GM23338 (cell line): Measurements from ENCODE around the gene DNAJC16. TPM values are rescaled to one million over a fixed set of nuclear protein-coding genes. Genes with fewer than 3 reads are reported as not detected.

Experiments used
- ATAC-seq: fragments of 200-7000 bp; cut with Tn5 transposase; 3 replicates; pipeline ENCODE4 v1.9.1; 2020
- DNase-seq: peaks from one replicate; pipeline ENCODE4 v3.0.0-alpha.2; 2015; ENCODE audit warnings: low spot score
- H2AFZ ChIP-seq: fragments of 200-600 bp; sonication (generic); 2 replicates; pipeline ENCODE4 v1.8.0; 2016; ENCODE audit warnings: antibody characterized with exemption, mild to moderate bottlenecking, moderate library complexity
- H3F3A ChIP-seq: fragments of 200-600 bp; sonication (generic); replicated peaks from 2 replicates; pipeline ENCODE4 v1.8.0; 2017; ENCODE audit warnings: antibody characterized with exemption, mixed run types, low read depth
- H3K27ac ChIP-seq: fragments of 200-600 bp; sonication (generic); 2 replicates; pipeline ENCODE4 v1.6.1; 2016; ENCODE audit warnings: low read depth
- H3K27me3 ChIP-seq: fragments of 200-600 bp; sonication (generic); 2 replicates; pipeline ENCODE4 v1.8.0; 2016; ENCODE audit warnings: mild to moderate bottlenecking, mixed run types, moderate library complexity; ENCODE audit not compliant: insufficient read depth
- H3K36me3 ChIP-seq: fragments of 200-600 bp; sonication (generic); 2 replicates; pipeline ENCODE4 v1.8.0; 2016; ENCODE audit warnings: mild to moderate bottlenecking; ENCODE audit not compliant: insufficient read depth
- H3K4me1 ChIP-seq: fragments of 200-600 bp; sonication (generic); 2 replicates; pipeline ENCODE4 v1.8.0; 2016; ENCODE audit warnings: mild to moderate bottlenecking, moderate library complexity; ENCODE audit not compliant: insufficient read depth
- H3K4me2 ChIP-seq: fragments of 200-600 bp; sonication (generic); 2 replicates; pipeline ENCODE4 v1.7.1; 2017; ENCODE audit warnings: mixed run types
- H3K4me3 ChIP-seq: fragments of 200-600 bp; sonication (generic); 2 replicates; pipeline ENCODE4 v1.6.1; 2016; ENCODE audit warnings: mixed run types
- H3K79me2 ChIP-seq: fragments of 200-600 bp; sonication (generic); replicated peaks from 2 replicates; pipeline ENCODE4 v1.8.0; 2017; ENCODE audit warnings: mild to moderate bottlenecking; ENCODE audit not compliant: insufficient read depth
- H3K9me2 ChIP-seq: fragments of 200-600 bp; sonication (generic); 2 replicates; pipeline ENCODE4 v1.8.0; 2017; ENCODE audit not compliant: insufficient read depth
- H4K20me1 ChIP-seq: fragments of 200-600 bp; sonication (generic); replicated peaks from 2 replicates; pipeline ENCODE4 v1.8.0; 2017; ENCODE audit warnings: mild to moderate bottlenecking; ENCODE audit not compliant: insufficient read depth
- H3K27ac Mint-ChIP-seq: 2 replicates; pipeline ENCODE4 v1.8.0; 2020; ENCODE audit warnings: inconsistent platforms, mild to moderate bottlenecking, moderate library complexity, mixed read lengths
- H3K27me3 Mint-ChIP-seq: 3 replicates; pipeline ENCODE4 v1.8.0; 2022; ENCODE audit warnings: low read depth, mild to moderate bottlenecking, moderate library complexity, mixed read lengths, inconsistent platforms; ENCODE audit not compliant: insufficient read depth, poor library complexity
- H3K36me3 Mint-ChIP-seq: 3 replicates; pipeline ENCODE4 v1.8.0; 2021; ENCODE audit warnings: low read depth, mild to moderate bottlenecking, inconsistent platforms, moderate library complexity, mixed read lengths
- H3K4me1 Mint-ChIP-seq: 3 replicates; pipeline ENCODE4 v1.8.0; 2020; ENCODE audit warnings: mild to moderate bottlenecking, inconsistent platforms, mixed read lengths
- H3K4me3 Mint-ChIP-seq: 3 replicates; pipeline ENCODE4 v1.8.0; 2021; ENCODE audit warnings: moderate library complexity, mild to moderate bottlenecking, inconsistent platforms, mixed read lengths
- H3K9me3 Mint-ChIP-seq: 3 replicates; pipeline ENCODE4 v1.8.0; 2020; ENCODE audit warnings: moderate library complexity, mild to moderate bottlenecking, inconsistent platforms, mixed read lengths
- CREB1 ChIP-seq: fragments of 250-450 bp; sonication (Bioruptor Pico); IDR thresholded peaks from 2 replicates; pipeline ENCODE4 v1.5.0; 2020; ENCODE audit warnings: low read depth, mild to moderate bottlenecking, moderate library complexity
- EZH2 ChIP-seq: fragments of 200-600 bp; sonication (generic); IDR thresholded peaks from one replicate; pipeline ENCODE4 v1.8.0; 2017; ENCODE audit warnings: antibody characterized with exemption, mild to moderate bottlenecking, low read depth; ENCODE audit not compliant: unreplicated experiment
- EZH2phosphoT487 ChIP-seq: fragments of 200-600 bp; sonication (generic); IDR thresholded peaks from one replicate; pipeline ENCODE4 v1.8.1; 2018; ENCODE audit warnings: antibody characterized with exemption; ENCODE audit not compliant: unreplicated experiment
- JUNB ChIP-seq: IDR thresholded peaks from one replicate; pipeline ENCODE4 v1.6.1; 2016; ENCODE audit warnings: antibody characterized with exemption; ENCODE audit not compliant: unreplicated experiment
- NANOG ChIP-seq: IDR thresholded peaks from 2 replicates; pipeline ENCODE4 v1.6.1; 2016; ENCODE audit warnings: antibody characterized with exemption, borderline replicate concordance
- POLR2AphosphoS5 ChIP-seq: IDR thresholded peaks from 2 replicates; pipeline ENCODE4 v1.6.1; 2016; ENCODE audit warnings: antibody characterized with exemption, low read depth
- STAT1 ChIP-seq: IDR thresholded peaks from one replicate; pipeline ENCODE4 v1.6.1; 2016; ENCODE audit warnings: antibody characterized with exemption; ENCODE audit not compliant: unreplicated experiment
- ZNF114 ChIP-seq: fragments of 250-450 bp; sonication (Bioruptor Pico); IDR thresholded peaks from 2 replicates; pipeline ENCODE4 v1.5.0; 2020; ENCODE audit warnings: mild to moderate bottlenecking, moderate library complexity
- ZNF331 ChIP-seq: fragments of 250-450 bp; sonication (Bioruptor Pico); IDR thresholded peaks from 2 replicates; pipeline ENCODE4 v1.5.0; 2020; ENCODE audit warnings: low read depth, mild to moderate bottlenecking, moderate library complexity
- polyA plus RNA-seq: library from polyadenylated mRNA; unstranded; fragments of >200 nt; fragmentation: Nextera tagmentation; extraction: Ambion mirVana; gene quantifications from 2 replicates; pipeline ENCODE4 v1.2.1, GENCODE V29; 2016
- total RNA-seq: library from RNA; depleted of rRNA; stranded (reverse); fragments of >200 nt; shearing (Covaris generic); gene quantifications from 2 replicates; pipeline ENCODE4 v1.2.3, GENCODE V29; 2014
- TF ChIP-seq, protein P1 (sequence below): IDR thresholded peaks from 2 replicates; pipeline ENCODE4 v1.6.1; 2016; ENCODE audit warnings: antibody characterized with exemption
- TF ChIP-seq, protein P2 (sequence below): fragments of 250-450 bp; sonication (Bioruptor Pico); IDR thresholded peaks from 2 replicates; pipeline ENCODE4 v1.5.0; 2020; ENCODE audit warnings: mild to moderate bottlenecking, moderate library complexity
- TF ChIP-seq, protein P3 (sequence below), 2 experiments: fragments of 200-600 bp in 1 of 2; sonication (generic) in 1 of 2; conservative IDR thresholded peaks; 2 replicates each; pipeline versions ENCODE4 v1.5.1 to v1.6.1; 2016 to 2017; ENCODE audit warnings: antibody characterized with exemption in 2 of 2, low read depth in 2 of 2, mild to moderate bottlenecking in 2 of 2, moderate library complexity in 1 of 2
- TF ChIP-seq, protein P4 (sequence below): IDR thresholded peaks from one replicate; pipeline ENCODE4 v1.6.1; 2018; ENCODE audit warnings: antibody characterized with exemption; ENCODE audit not compliant: unreplicated experiment

The DNAJC16 gene
- total and polyA plus RNA-seq, 2 experiments from 2014 or later, result 6.3 to 18.0 TPM

- peaks cover 19% of the 10 kb centered on the region for H3K4me1 ChIP-seq
- H4K20me1 ChIP-seq, result no peaks in the 10 kb centered on the region; the same call in 1 of the 2 replicates
- H2AFZ ChIP-seq, result no peak overlapping the region
- no peak overlapping the region for H3K4me3 ChIP-seq
- H3K9me3 Mint-ChIP-seq, result no peaks in the 10 kb centered on the region
- H3K27me3 Mint-ChIP-seq, result peaks cover 8% of the 10 kb centered on the region
- H3F3A ChIP-seq, result peaks cover 9% of the 10 kb centered on the region; the same call in 1 of the 2 replicates
- TF ChIP-seq, protein P1, sequence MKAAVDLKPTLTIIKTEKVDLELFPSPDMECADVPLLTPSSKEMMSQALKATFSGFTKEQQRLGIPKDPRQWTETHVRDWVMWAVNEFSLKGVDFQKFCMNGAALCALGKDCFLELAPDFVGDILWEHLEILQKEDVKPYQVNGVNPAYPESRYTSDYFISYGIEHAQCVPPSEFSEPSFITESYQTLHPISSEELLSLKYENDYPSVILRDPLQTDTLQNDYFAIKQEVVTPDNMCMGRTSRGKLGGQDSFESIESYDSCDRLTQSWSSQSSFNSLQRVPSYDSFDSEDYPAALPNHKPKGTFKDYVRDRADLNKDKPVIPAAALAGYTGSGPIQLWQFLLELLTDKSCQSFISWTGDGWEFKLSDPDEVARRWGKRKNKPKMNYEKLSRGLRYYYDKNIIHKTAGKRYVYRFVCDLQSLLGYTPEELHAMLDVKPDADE, result no peak
- TF ChIP-seq STAT1, result no peak
- TF ChIP-seq, protein P2, sequence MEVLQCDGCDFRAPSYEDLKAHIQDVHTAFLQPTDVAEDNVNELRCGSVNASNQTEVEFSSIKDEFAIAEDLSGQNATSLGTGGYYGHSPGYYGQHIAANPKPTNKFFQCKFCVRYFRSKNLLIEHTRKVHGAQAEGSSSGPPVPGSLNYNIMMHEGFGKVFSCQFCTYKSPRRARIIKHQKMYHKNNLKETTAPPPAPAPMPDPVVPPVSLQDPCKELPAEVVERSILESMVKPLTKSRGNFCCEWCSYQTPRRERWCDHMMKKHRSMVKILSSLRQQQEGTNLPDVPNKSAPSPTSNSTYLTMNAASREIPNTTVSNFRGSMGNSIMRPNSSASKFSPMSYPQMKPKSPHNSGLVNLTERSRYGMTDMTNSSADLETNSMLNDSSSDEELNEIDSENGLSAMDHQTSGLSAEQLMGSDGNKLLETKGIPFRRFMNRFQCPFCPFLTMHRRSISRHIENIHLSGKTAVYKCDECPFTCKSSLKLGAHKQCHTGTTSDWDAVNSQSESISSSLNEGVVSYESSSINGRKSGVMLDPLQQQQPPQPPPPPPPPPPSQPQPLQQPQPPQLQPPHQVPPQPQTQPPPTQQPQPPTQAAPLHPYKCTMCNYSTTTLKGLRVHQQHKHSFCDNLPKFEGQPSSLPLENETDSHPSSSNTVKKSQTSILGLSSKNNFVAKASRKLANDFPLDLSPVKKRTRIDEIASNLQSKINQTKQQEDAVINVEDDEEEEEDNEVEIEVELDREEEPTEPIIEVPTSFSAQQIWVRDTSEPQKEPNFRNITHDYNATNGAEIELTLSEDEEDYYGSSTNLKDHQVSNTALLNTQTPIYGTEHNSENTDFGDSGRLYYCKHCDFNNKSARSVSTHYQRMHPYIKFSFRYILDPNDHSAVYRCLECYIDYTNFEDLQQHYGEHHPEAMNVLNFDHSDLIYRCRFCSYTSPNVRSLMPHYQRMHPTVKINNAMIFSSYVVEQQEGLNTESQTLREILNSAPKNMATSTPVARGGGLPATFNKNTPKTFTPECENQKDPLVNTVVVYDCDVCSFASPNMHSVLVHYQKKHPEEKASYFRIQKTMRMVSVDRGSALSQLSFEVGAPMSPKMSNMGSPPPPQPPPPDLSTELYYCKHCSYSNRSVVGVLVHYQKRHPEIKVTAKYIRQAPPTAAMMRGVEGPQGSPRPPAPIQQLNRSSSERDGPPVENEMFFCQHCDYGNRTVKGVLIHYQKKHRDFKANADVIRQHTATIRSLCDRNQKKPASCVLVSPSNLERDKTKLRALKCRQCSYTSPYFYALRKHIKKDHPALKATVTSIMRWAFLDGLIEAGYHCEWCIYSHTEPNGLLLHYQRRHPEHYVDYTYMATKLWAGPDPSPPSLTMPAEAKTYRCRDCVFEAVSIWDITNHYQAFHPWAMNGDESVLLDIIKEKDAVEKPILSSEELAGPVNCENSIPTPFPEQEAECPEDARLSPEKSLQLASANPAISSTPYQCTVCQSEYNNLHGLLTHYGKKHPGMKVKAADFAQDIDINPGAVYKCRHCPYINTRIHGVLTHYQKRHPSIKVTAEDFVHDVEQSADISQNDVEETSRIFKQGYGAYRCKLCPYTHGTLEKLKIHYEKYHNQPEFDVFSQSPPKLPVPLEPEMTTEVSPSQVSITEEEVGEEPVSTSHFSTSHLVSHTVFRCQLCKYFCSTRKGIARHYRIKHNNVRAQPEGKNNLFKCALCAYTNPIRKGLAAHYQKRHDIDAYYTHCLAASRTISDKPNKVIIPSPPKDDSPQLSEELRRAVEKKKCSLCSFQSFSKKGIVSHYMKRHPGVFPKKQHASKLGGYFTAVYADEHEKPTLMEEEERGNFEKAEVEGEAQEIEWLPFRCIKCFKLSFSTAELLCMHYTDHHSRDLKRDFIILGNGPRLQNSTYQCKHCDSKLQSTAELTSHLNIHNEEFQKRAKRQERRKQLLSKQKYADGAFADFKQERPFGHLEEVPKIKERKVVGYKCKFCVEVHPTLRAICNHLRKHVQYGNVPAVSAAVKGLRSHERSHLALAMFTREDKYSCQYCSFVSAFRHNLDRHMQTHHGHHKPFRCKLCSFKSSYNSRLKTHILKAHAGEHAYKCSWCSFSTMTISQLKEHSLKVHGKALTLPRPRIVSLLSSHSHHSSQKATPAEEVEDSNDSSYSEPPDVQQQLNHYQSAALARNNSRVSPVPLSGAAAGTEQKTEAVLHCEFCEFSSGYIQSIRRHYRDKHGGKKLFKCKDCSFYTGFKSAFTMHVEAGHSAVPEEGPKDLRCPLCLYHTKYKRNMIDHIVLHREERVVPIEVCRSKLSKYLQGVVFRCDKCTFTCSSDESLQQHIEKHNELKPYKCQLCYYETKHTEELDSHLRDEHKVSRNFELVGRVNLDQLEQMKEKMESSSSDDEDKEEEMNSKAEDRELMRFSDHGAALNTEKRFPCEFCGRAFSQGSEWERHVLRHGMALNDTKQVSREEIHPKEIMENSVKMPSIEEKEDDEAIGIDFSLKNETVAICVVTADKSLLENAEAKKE (CRISPR knock-in tag), result no peak
- TF ChIP-seq ZNF114 (CRISPR knock-in tag), result no peak
- TF ChIP-seq POLR2AphosphoS5, result no peak
- TF ChIP-seq CREB1 (CRISPR knock-in tag), result no peak
- TF ChIP-seq NANOG, result no peak
- TF ChIP-seq, protein P3, sequence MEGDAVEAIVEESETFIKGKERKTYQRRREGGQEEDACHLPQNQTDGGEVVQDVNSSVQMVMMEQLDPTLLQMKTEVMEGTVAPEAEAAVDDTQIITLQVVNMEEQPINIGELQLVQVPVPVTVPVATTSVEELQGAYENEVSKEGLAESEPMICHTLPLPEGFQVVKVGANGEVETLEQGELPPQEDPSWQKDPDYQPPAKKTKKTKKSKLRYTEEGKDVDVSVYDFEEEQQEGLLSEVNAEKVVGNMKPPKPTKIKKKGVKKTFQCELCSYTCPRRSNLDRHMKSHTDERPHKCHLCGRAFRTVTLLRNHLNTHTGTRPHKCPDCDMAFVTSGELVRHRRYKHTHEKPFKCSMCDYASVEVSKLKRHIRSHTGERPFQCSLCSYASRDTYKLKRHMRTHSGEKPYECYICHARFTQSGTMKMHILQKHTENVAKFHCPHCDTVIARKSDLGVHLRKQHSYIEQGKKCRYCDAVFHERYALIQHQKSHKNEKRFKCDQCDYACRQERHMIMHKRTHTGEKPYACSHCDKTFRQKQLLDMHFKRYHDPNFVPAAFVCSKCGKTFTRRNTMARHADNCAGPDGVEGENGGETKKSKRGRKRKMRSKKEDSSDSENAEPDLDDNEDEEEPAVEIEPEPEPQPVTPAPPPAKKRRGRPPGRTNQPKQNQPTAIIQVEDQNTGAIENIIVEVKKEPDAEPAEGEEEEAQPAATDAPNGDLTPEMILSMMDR (conservative IDR thresholded peaks at IDR 0.05; ENCODE audit: low read depth in 2 of 2), result no peak
- TF ChIP-seq ZNF331 (CRISPR knock-in tag), result no peak
- TF ChIP-seq, protein P4, sequence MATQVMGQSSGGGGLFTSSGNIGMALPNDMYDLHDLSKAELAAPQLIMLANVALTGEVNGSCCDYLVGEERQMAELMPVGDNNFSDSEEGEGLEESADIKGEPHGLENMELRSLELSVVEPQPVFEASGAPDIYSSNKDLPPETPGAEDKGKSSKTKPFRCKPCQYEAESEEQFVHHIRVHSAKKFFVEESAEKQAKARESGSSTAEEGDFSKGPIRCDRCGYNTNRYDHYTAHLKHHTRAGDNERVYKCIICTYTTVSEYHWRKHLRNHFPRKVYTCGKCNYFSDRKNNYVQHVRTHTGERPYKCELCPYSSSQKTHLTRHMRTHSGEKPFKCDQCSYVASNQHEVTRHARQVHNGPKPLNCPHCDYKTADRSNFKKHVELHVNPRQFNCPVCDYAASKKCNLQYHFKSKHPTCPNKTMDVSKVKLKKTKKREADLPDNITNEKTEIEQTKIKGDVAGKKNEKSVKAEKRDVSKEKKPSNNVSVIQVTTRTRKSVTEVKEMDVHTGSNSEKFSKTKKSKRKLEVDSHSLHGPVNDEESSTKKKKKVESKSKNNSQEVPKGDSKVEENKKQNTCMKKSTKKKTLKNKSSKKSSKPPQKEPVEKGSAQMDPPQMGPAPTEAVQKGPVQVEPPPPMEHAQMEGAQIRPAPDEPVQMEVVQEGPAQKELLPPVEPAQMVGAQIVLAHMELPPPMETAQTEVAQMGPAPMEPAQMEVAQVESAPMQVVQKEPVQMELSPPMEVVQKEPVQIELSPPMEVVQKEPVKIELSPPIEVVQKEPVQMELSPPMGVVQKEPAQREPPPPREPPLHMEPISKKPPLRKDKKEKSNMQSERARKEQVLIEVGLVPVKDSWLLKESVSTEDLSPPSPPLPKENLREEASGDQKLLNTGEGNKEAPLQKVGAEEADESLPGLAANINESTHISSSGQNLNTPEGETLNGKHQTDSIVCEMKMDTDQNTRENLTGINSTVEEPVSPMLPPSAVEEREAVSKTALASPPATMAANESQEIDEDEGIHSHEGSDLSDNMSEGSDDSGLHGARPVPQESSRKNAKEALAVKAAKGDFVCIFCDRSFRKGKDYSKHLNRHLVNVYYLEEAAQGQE, result no peak
- TF ChIP-seq EZH2phosphoT487, result no peak
- TF ChIP-seq EZH2, result no peak
- TF ChIP-seq JUNB, result no peak
- no peaks in the 10 kb centered on the region for H3K27me3 ChIP-seq
- ATAC-seq (no peak), DNase-seq (no peak)
- no peak overlapping the region for H3K27ac ChIP-seq
- peaks cover 30% of the 10 kb centered on the region for H3K36me3 Mint-ChIP-seq
- no peaks in the 10 kb centered on the region for H3K36me3 ChIP-seq
- H3K9me2 ChIP-seq, result no peaks in the 10 kb centered on the region
- no peak overlapping the region for H3K4me3 Mint-ChIP-seq
- peaks cover 4% of the 10 kb centered on the region; the same call in 1 of the 2 replicates for H3K79me2 ChIP-seq
- peaks cover 30% of the 10 kb centered on the region for H3K4me1 Mint-ChIP-seq
- no peak overlapping the region for H3K27ac Mint-ChIP-seq
- no peak overlapping the region for H3K4me2 ChIP-seq
Measured at GRCh38 chr1:15513192-15513591, 13.5 kb upstream of the DNAJC16 start.
